Activated CD8-positive, alpha-beta memory T cell treated with anti-CD3 and anti-CD28 coated beads for 4 hours (primary cell): ENCODE results near the gene HPN.
"Not testable (repeated sequence)": the region's sequence is repeated elsewhere in the genome, so short reads cannot be mapped to it uniquely, and the experiment has no call there.

Experiments used
- DNase-seq, 2 donors: peaks; one replicate each; pipeline ENCODE4 v3.0.0-alpha.2; 2020; ENCODE audit warnings: low read depth in 2 of 2

HPN gene

DNA sequence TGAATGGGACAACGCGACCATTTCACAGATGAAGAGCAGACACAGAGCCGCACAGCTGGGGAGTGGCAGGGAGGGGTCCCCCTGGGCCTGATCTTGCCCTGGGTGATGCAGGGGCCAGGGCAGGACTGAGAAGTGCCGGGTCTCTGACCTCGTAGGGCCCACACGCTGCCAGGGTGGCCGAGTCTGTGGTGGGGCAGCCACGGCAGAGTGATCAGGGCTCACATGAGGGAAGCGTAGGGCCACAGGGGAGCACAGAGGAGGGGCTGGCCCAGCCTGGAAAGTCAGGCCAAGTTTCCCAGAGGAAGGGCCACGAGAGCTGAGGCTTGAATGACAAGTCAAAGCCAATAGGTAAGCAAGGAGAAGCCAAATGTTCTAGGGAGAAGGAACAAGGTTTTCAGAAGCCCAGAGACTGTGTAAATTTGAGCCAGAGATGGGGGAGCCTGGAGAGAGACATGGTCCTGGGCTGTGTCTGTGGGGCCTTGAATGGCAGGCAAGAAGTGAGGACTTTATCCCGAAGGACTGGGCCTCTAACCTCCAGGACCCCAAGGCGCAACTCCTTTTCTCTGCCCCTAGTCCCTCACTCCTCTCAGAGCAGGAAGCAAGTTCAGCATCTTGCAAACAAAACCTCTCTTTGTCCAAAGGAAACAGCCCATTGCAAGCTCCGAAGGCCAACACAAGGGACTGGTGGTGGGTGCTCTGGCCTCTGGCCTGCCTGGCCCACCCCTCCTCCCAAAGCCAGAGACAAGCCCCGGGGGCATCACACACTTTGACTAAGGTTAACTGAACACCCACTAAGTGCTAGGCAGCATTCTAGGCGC is 42.4 kb downstream of the HPN start:
- DNase-seq, result no peak

DNA sequence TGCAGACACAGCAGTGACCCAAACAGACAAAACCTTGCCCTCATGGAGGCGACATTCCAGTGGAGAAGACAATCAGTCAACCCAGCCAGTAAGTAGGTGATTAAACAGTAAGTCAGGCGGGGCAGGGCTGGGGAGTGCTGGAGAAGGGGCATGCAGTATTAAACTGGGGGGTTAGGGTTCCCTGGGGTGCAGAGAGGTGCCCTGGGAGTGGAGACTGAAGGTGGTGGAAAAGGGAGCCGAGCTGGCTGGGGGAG is 42.9 kb downstream of the HPN start:
- no peak for DNase-seq

DNA sequence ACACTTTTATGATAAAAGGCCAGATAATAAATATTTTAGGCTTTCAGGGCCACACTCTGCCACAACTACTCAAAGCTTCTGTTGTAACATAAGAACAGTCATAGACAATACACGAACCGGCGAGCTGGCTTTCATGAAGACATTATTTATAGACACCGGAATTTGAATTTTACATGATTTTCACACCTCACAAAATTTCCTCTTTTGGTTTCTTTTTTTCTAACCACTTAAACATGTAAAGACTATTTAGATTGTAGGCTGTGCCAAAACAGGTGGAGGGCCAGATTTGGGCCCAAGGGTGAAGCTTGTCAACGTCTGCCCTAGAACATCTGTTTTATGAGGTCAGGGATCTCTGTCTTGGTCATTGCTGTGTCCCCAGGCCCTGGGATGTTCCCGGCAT is 44.4 kb downstream of the HPN start:
- no peak for DNase-seq

DNA sequence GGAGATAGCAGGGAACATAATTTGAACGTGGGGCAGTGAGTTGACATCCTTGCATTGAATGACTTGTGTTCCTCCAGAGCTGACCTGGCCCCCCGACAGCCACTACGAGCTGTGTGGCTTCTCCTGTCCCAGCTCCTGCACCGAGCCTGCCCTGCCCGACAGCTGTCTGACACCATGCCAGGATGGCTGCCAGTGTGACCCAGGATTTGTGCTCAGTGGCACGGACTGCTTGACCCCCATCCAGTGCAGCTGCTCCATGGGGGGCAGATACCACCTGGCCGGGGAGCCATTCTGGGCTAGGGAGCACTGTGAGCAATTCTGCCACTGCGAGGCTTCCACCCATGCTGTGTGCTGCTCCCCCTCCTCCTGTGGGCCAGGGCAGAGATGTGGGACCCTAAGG is 44.9 kb downstream of the HPN start:
- no peak for DNase-seq

DNA sequence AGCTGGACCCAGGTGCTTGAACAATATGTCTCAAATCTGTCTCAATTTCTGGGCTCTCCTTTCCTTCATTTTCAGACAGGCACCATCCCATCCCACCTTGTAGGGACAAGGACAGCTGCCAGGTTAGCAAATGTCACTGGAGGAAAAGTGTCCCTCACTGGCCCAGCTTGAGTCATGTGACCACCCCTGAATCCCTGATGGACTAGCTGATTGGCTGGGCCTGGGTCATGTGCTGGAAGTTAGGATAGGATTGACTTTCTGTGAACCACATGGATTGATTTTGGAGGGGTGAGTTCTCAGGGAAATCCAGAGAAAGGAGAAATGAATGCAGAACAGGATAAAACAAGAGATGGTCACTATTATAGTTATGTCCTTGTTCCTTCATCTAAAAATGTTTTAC is 45.9 kb downstream of the HPN start:
- no peak for DNase-seq

DNA sequence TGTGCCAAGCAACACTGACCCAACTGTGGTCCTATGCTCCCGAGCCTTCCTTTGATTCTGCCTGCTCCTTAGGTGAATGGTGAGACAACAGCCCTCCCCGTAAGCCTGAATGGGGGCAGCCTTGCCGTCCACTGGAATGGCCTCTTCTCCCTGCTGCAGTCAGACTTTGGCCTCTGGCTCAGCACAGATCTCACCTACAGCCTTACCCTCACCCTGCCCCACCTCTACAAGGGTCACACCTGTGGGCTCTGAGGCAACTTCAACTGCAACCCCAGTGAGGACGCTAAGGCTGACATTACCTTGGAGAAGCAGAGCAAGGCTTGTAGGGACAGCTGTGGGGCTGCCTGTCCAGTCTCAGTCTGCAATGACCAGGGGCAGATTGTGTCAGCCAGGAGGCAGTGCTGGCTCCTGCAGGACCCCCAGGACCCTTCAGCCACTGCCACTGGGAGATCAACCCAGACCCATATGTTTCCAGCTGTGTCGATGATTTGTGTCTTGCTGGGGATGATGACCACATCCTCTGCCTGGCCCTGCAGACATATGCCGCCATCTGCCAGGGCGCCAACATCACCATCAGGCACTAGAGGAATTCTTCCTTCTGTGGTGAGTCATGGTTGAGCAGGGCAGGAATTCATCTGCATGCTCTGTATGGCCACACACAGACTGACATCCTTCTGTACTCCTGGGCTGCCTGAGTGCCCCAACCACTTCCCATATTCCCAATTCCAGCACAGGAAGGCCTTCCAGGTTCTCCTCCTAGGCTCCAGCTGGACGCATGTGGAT is 46.8 kb downstream of the HPN start:
- DNase-seq, result no peak

DNA sequence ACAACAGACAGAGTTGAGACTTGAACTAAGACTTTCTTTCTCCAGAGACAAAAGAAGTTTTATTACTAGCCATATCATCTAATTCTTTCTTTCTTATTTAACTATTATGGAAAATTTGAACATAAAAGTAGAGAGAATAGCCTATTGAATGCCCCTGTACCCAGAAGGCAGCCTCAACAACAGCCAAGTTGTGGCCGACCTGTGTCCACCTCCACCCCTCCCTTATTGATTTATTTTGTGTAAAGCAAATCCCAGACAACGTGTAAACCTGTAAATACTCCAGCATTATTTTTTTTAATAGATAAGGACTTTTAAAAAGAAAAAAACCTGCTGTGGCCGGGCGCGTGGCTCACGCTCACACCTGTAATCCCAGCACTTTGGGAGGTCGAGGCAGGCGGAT is 48.0 kb downstream of the HPN start:
- DNase-seq, result no peak

DNA sequence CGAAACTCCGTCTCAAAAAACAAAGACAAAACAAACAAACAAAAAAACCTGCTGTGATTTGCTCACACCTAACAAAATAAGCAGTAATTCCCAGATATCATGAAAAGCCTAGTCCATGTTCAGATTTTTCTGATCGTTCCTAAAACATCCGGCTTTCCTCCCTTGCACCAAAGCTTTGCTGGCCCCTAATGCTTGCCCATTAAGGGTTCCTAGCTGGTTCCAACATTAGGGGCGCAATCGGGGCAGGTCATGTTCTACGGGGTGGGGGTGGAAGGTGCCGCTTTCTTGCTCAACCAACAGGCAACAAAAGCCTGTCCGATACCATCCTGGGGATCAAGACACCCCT is 48.6 kb downstream of the HPN start:
- DNase-seq, result no peak

DNA sequence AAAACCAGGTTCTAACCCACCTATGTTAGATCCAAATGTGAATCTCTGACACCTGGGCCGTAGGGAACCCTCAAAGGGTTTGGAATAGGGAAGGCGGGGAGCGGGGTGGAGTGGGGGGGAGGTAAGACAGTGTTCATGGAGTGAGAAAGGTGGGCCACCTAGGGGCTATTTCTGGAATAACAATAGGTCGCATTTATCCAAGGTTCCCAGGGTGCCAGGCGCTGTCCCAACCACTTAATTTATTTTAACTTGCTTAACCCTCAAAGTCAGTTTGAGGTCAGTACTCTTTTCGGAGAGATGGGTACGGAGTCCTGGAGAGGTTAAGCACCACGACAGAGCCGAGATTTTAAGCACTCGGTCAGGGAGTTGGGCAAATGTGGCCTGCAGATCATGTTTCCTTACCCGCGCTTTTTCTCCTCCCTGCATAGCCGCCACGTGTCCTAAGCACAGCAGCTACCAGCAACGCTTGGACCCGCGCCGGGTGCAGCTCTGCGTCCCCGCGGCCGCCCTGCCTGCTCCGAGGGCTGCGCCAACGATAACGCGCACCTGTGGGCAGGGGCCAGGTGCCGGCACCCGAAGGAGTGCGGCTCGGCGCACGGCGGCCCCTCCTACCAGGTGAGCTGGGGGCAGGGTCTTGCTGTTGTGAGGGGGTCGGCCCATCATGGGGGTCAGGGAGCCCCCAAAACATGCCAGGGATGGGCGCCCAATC is 49.1 kb downstream of the HPN start:
- no peak for DNase-seq

DNA sequence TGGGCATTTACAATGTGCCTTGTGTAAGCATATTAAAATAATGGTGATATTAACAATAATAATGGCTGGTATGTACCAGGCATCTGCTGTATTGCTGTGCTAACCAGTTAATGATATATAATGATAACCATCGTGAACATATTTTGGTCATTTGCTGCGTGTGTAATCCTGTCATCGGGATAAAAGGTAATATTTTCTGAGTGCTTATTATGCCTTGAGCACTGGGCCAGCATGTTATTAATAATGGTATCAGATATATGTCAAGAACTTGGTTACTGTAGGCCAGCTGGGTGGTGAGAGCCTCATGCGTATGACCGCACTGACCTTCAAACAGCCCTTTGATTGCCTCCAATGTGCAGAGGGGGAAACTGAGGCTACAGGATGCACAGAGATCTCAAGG is 51.9 kb downstream of the HPN start:
- DNase-seq, result no peak

DNA sequence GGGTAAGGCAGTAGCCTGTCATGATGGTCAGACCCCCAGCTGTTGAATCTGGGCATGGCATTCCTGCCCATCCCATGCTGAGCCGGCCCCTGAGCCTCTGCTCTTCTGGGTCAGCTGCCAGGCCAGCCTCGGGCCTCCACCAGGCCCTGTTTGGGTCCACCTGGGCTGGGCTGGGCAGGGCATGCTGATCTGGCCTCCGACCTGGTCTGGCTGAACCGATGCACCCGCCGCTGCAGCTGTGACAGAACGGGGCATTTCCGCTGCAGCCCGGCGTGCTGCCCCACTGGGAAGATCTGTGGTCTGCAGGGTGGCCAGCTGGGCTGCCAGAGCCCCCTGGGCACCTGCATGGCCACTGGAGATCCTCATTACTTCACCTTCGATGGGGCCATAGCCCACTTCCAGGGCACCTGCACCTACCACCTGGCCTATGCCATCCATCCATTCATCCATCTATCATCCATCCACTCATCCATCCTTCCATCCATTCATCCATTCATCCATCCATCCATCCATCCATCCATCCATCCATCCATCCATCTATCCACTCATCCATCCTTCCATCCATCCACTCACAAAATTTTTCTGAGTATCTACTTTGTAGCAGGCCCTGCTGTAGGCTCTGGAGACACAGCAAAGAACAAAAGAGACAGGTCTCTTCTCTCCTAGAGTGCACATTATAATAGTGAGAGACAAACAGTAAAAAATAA is 52.6 kb downstream of the HPN start:
- no peak for DNase-seq

DNA sequence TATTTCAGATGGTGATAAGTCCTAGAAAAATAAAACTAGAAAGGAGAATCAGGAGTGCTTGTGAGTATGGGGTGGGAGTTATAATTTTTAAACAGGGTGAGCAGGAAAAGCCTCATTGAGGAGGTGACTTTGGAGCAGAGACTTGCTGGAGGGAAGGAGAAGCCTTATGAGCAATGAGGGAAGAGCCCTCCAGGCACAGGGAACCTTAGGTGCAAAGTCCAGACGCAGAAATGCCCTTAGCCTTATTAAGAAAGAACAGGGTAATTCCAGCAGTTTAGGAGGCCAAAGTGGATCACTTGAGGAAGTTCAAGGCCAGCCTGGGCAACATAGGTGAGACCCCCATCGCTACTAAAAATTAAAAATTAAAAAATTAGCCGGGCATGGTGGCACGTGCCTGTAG is 53.1 kb downstream of the HPN start:
- DNase-seq, result no peak

DNA sequence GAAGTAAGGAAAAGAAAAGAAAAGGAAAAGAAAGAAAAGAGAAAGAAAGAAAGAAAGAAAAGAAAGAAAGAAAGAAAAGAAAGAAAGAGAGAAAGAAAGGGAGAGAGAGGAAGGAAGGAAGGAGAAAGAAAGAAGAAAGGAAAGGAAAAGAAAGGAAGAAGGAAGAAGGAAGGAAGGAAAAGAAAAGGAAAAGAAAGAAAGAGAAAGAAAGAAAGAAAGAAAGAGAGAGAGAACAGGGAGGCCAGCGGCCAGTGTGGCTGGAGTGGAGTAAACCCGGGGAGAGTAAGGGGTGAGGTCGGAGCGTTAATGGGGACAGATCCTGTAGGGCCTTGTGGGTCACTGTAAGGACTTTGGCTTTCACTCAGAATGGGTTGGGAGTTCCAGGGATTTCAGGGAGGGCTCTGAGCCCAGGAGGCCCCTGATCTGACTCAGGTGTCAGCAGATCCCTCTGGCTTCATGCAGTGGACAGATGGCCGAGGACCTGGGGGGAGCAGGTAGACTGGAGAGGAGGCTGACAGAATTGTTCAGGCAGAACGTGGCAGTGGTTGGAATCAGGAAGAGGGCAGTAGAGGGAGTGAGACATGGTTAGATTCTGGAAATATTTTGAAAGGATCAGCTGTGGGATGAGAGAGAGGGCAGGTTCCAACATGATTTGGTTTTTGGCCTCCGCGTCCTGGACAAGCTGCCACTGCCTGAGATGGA is 54.3 kb downstream of the HPN start:
- DNase-seq, result no peak

DNA sequence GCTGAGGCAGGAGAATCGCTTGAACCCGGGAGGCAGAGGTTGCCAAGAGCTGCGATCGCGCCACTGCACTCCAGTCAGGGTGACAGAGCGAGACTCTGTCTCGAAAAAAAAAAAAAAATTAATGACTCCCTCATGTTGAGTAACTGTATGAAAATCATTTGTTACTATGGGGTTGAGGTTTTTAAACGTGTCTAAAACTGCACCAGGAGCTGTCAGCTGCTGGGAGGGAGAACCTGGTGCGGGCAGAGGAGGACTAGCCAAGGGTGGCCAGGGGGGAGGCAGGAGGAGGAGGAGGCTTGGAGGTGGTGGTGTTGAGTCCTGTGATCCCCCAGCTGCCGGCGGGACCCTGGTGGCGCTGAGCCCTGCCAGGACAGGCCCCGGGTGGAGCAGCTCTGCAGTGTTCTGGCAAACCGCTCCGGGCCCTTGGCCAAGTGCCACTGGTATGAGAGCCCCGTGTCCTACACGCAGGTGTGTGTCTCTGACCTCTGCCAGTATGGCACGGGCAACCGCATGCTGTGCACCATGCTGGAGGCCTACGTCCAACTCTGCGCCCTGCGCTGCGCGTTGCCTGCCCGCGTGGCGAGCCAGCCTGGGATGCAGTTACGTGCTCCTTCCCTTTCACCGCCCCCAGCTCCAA is 57.0 kb downstream of the HPN start:
- no peak for DNase-seq

DNA sequence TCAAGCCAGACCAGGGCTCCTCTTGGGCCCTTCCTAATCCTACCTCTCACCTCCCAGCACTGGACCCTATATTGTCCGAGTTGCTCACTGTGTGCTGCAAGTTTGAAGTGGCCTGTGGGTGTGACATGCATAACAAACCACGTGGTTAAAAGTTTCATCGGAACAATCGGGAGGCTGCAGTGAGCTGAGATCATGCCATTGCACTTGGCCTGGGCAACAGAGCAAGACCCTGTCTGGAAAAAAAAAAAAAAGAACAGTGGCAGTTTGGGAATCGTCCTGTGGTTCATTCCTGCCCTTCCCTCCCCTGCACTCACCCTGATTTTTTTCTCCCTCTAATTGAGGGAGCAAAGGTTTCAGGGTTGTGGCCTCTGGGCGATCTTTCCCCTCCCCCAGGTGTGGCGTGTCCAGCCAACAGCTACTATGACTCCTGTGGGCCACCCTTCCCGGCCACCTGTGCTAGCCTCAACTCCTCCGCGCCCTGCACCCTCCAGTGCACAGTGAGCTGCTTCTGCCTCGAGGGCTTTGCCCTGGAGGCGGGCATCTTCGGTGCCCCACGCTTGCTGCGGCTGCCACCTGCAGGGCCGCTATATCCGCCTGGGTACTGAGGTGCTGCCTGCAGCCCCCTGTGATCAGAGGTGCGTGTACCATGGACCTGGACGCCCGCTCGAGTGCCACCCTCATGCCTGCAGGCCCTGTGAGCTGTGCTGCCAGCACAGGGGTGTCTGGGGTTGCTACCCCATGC is 57.8 kb downstream of the HPN start:
- no peak for DNase-seq

DNA sequence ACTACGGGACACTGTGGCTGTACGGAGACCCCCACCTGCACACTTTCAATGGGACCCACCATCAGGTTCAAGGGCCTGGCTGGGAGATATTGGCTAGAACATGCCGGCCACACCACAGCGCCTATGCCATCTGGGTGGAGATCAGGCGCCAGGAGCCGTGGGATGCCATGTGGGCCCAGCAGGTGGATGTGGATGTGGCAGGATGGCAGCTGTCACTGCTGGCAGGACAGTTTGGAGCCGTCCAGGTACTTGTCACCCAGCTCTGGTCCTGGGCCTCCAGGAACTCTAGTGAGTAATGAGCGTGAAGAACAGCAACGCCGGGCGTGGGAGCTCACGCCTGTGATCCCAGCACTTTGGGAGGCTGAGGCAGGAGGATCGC is 58.4 kb downstream of the HPN start:
- no peak for DNase-seq

DNA sequence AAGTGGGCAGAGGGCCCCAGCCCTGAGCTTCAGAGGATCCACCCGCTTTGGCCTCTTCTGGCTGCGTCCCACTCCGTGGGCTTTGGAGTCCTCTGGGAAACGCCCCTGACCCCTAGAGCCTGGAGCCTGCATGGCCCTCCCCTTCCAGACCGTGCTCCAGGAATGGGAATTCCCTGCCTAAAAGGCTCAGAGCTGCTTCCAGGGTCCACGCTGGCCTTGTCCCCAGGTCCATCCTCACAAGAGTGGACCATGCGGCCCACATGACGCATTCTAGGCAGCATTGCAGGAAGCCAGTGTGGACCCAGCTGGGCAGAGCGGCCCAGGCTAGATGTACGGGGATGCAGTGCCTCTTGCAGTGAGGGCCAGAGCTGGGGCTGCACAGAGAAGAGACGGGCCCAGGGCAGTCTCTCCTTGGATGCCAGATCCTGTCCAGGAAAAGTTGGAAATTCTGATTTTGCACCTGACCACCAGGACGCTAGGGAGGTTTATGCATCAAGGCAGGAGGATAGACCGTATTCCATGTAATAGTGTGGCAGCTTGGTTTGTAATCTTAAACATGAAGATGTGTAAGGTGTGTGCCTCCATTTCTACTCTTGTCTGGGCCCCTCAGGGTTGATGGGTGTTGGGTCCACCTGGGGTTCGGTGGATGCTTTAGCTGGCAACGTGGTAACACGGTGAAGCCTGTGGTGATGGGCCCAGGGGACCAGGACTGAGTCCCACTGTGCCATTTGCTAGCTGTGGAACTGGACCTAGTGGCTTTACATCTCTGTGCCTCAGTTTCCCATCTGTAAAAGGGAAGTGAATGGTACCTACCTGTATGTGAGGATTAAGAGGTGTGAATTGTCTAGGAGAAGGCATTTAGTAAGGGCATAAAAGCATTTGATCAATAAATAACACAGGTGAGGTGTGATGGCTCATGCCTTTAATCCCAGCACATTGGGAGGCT is 59.3 kb downstream of the HPN start:
- DNase-seq, result no peak

DNA sequence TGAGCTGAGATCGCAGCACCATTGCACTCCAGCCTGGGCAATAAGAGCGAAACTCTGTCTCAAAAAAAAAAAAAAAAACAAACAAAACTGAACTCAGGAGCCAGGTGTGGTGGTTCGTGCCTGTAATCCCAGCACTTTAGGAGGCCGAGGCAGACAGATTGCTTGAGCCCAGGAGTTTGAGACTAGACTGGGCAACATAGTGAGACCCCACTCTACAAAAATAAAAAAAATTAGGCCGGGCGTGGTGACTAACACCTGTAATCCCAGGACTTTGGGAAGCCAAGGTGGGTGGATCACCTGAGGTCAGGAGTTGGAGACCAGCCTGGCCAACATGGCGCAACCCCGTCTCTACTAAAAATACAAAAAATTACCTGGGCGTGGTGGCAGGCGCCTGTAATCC is 60.4 kb downstream of the HPN start:
- DNase-seq, result not testable (repeated sequence)

DNA sequence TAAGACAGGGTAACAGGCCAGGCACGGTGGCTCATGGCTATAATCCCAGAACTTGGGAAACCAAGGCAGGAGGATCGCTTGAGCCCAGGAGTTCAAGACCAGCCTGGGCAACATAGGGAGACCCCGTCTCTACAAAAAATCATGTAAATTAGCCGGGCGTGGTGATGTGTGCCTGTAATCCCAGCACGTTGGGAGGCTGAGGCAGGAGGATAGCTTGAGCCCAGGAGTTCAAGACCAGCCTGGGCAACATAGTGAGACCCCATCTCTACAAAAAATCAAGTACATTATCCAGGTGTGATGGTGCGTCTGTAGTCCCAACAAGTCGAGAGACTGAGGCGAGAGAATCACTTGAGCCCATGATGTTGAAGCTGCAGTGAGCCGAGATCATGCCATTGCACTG is 62.1 kb downstream of the HPN start:
- not testable (repeated sequence) for DNase-seq

DNA sequence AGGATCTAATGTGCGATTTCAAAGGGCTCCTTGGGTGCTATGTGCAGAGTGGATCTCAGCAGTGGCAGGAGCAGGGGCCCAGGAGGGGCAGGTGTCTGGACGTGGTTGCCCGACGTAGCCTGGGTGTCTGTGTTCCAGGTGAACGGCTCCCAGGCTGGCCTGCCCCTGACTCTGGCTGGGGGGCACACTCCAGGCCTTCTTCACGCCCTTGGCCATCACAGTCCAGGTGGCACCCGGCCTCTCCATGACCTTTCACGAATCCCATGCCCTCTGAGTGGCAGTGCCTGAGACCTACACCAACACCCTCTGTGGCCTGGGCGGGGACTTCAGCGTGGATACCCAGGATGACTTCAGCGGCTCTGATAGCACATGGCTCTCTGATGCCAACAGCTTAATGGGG is 62.8 kb downstream of the HPN start:
- DNase-seq, result no peak
